ENCODE measurements around the gene LRR1. TPM values are rescaled to one million over a fixed set of nuclear protein-coding genes. Genes with fewer than 3 reads are reported as not detected.

Gene LRR1
- total and polyA plus RNA-seq, 9 of the 15 experiments (the other 6 are each of a cell fraction or from before 2014, with no cell fraction given) = 26.5 to 58.1 (median 31.8) TPM

DNA sequence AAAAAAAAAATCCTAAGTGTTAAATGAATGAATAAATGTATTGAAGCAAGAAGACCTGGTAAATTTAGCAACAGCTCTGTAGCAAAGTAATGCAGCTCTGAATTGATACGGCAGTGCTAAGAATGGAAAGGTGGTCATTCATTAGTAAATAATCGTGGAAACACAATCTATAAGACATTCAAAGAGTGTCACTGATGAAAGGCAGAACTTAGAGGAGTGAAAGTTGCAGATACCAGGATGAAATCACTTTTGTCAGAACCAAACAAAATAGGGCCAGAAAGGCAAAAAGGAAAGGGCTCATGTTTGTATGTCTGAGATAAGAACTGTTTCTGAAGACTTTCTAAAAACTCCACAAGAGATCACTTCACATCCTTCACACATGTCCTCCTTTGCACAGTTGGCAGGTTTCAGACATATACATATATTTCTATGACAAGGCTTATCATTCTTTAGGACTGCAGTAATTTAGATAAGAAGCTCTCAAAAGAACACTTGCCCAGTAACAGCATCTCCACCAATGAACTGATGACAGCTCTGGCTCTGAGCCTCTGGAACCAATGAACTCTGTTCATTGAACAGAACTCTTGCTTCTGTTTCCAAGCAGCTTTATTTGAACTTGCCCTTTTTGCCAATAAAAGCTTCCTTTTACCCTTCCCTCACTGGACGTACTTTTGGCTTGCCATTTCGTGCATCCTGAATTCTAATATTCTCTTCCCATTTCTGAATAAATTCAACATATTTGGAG lies 4.2 kb upstream of the LRR1 start:
- intact Hi-C loops (cut with micrococcal nuclease) (loop anchor here (1.0 kb wide), 1 partner anchor 8 kb away; the partner anchor contains the start of gene RPS29), in situ Hi-C loops (cut with MboI) (no loop called here)
- H3K27me3 ChIP-seq (ENCODE audit: control insufficient read depth in 2 of 2, insufficient read depth in 2 of 2, low read length in 2 of 2) = no peaks in the 10 kb centered on the region
- H3K36me3 ChIP-seq (ENCODE audit: control insufficient read depth, insufficient read depth, low read length) = no peaks in the 10 kb centered on the region
- no TSS peak for BruUV-seq (replicated peaks)
- ATAC-seq (peak; percentile 67), DNase-seq (ENCODE audit: extremely low read depth in 1 of 4, low spot score in 3 of 4) (peak; percentile 17 to 83 (median 48)), FAIRE-seq (peak; percentile 92)
- no peak overlapping the region for H3K4me2 ChIP-seq (ENCODE audit: insufficient read depth, low read length)
- no peak overlapping the region for H2AFZ ChIP-seq (ENCODE audit: low read depth, low read length)
- 0% methylated on average over 4 of the region's 4 CpGs for WGBS (ENCODE audit: insufficient coverage, low coverage, missing lambda C conversion rate)
- H3K9me1 ChIP-seq (ENCODE audit: control insufficient read depth, insufficient read depth, low read length) = no peaks in the 10 kb centered on the region
- H3K4me3 ChIP-seq = no peak overlapping the region
- H4K20me1 ChIP-seq (replicated peaks; ENCODE audit: control insufficient read depth, insufficient read depth, low read length) = no peaks in the 10 kb centered on the region
- H3K9ac ChIP-seq (ENCODE audit: insufficient read depth in 1 of 2, low read depth in 2 of 2, low read length in 2 of 2) = peak overlapping the region in 1 of 2 experiments; percentile 39; a peak in 2 of 4 replicates
- ChIA-PET POLR2A (interaction anchor here (0.5 to 2.4 kb wide), 5 partner anchors 9 to 110 kb away, joined by 3 to 14 read pairs (median 5); partner anchors contain the start of genes MGAT2, RPL36AL and RPS29), CTCF (ENCODE audit: low intra/inter-chr PET ratio) (interaction anchor here (0.6 kb wide), 1 partner anchor 26 kb away, joined by 3 read pairs; the partner anchor contains the start of genes MGAT2 and RPL36AL)
- H3K27ac ChIP-seq (ENCODE audit: extremely low read depth, low read depth, low read length) = peak overlapping the region; percentile 66; the same call in 1 of the 3 replicates
- no peaks in the 10 kb centered on the region for H3K9me3 ChIP-seq (replicated peaks; ENCODE audit: control insufficient read depth, insufficient read depth, low read depth, low read length)
- peaks cover 13 to 25% of the 10 kb centered on the region in 2 experiments for H3K4me1 ChIP-seq (replicated peaks in 1 of 2; ENCODE audit: control insufficient read depth in 2 of 2, insufficient read depth in 2 of 2, low read length in 2 of 2)
- peaks cover 25% of the 10 kb centered on the region for H3K79me2 ChIP-seq (ENCODE audit: control insufficient read depth, insufficient read depth, low read length)
- TF ChIP-seq ZFX (CRISPR knock-in tag; IDR thresholded peaks at IDR 0.05) (no peak), ZNF24 (IDR thresholded peaks at IDR 0.05) (0 out of 2 replicates have a peak, but pooled peaks have one; percentile 18), ZBTB11 (CRISPR knock-in tag; IDR thresholded peaks at IDR 0.05) (0 out of 6 replicates have a peak, but pooled peaks of 1 of the 3 experiments have one; percentile 37), TCF3 (CRISPR knock-in tag; IDR thresholded peaks at IDR 0.05) (peak; percentile 70), ZBTB40 (IDR thresholded peaks at IDR 0.05) (peak; percentile 56; the same call in 1 of the 2 replicates), ZBTB40 (CRISPR knock-in tag; IDR thresholded peaks at IDR 0.05) (no peak)

Data from K562 (cell line).